HTR-8/SVneo (cell line): Measurements from ENCODE around the gene IRGM.

Experiments
- DNase-seq: peaks from one replicate; pipeline ENCODE4 v3.0.0; 2011; ENCODE audit warnings: low spot score, mixed read lengths; ENCODE audit not compliant: insufficient read length
- FAIRE-seq: peaks from 2 replicates; lab custom pipeline; 2011; peaks lifted over from hg19 to GRCh38; lab: Jason Lieb, UNC

Gene IRGM

DNA sequence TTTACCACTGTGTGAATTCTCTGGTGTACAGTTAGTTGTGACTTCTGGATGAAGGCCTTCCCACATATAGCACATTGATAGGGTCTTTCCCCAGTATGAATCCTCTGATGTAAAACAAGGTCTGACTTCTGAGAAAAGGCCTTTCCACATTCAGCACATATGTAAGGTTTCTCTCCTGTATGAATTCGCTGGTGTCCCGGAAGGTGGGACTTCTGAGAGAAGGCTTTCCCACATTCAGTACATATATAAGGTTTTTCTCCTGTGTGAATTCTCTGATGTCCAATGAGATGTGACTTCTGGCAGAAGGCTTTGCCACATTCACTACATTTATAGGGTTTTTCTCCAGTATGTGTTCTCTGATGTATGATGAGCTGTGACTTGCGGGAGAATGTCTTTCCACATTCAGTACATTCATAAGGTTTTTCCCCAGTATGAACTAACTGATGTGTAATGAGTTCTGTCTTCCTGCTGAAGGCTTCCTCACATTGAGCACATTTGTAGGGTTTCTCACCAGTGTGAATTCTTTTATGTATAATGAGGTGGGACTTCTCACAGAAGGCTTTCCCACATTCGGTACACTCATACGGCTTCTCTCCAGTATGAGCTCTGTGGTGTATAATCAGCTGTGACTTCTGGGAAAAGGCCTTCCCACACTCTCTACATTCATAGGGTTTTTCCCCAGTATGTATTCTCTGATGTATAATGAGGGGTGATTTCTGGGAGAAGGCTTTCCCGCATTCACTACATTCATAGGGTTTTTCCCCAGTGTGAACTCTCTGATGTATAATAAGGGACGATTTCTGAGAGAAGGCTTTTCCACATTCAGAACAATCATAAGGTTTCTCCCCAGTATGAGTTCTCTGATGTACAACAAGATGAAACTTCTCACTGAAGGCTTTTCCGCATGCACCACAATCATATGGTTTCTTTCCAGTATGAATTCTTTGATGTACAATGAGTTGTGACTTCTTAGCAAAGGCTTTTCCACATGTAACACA is 49.4 kb downstream of the IRGM start:
- no peak for DNase-seq
- FAIRE-seq = no peak
